H1 (cell line): Measurements from ENCODE around the gene ATE1. TPM values are rescaled to one million over a fixed set of nuclear protein-coding genes. Genes with fewer than 3 reads are reported as not detected.

ENCODE experiments used
- CTCF ChIA-PET: fragments of 300-600 bp; sonication (Branson Sonifier 250); formaldehyde crosslinking; loops from one replicate; lab custom pipeline; 2021; ENCODE audit not compliant: partially characterized antibody; lab: Charles Lee
- POLR2A ChIA-PET: fragments of 300-600 bp; sonication (Branson Sonifier 250); formaldehyde crosslinking; loops from one replicate; lab custom pipeline; 2021; ENCODE audit warnings: inconsistent platforms; ENCODE audit not compliant: partially characterized antibody; lab: Charles Lee
- DNase-seq, 2 experiments: peaks; one replicate each; pipeline versions ENCODE4 v3.0.0 to v3.0.0-alpha.2; 2010 to 2022; ENCODE audit warnings: low spot score in 2 of 2, low read depth in 1 of 2, mixed read lengths in 1 of 2
- FAIRE-seq: peaks from 2 replicates; lab custom pipeline; 2011; peaks lifted over from hg19 to GRCh38; lab: Jason Lieb, UNC
- H2AFZ ChIP-seq: 2 replicates; pipeline ENCODE4 v1.8.1; 2012; ENCODE audit warnings: low read length, inconsistent platforms
- H2AK5ac ChIP-seq: 2 replicates; pipeline ENCODE4 v1.6.1; 2013; ENCODE audit warnings: low read depth, low read length
- H2BK120ac ChIP-seq: replicated peaks from 2 replicates; pipeline ENCODE3; 2013; ENCODE audit warnings: low read depth, low read length, inconsistent platforms
- H2BK12ac ChIP-seq: 2 replicates; pipeline ENCODE4 v1.6.1; 2013; ENCODE audit warnings: low read depth, low read length
- H2BK15ac ChIP-seq: 2 replicates; pipeline ENCODE4 v1.6.1; 2013; ENCODE audit warnings: low read length
- H2BK20ac ChIP-seq: 2 replicates; pipeline ENCODE4 v1.6.1; 2013; ENCODE audit warnings: low read length
- H2BK5ac ChIP-seq: 2 replicates; pipeline ENCODE4 v1.6.1; 2013; ENCODE audit warnings: low read depth, low read length
- H3K14ac ChIP-seq: 2 replicates; pipeline ENCODE4 v1.6.1; 2013; ENCODE audit warnings: inconsistent platforms; ENCODE audit not compliant: insufficient read length
- H3K18ac ChIP-seq: 2 replicates; pipeline ENCODE4 v1.6.1; 2013; ENCODE audit warnings: low read length; ENCODE audit errors: extremely low read depth
- H3K23ac ChIP-seq: 2 replicates; pipeline ENCODE4 v1.6.1; 2013; ENCODE audit warnings: inconsistent platforms; ENCODE audit not compliant: insufficient read length
- H3K23me2 ChIP-seq: 2 replicates; pipeline ENCODE4 v1.6.1; 2013; ENCODE audit warnings: low read depth, low read length
- H3K27ac ChIP-seq: 2 replicates; pipeline ENCODE4 v1.6.1; 2011; ENCODE audit warnings: low read depth, low read length, inconsistent platforms
- H3K27me3 ChIP-seq, 4 experiments: replicated peaks in 1 of 4; 1 replicate in 1 of 4; 2 replicates in 3 of 4; pipeline versions ENCODE4 v1.6.1 to v1.8.1; 2011 to 2013; ENCODE audit warnings: low read length in 3 of 4, mild to moderate bottlenecking in 3 of 4, inconsistent platforms in 2 of 4, mixed read lengths in 2 of 4, moderate library complexity in 1 of 4; ENCODE audit not compliant: control insufficient read depth in 3 of 4, insufficient read depth in 3 of 4; ENCODE audit errors: extremely low read depth in 1 of 4
- H3K36me3 ChIP-seq, 4 experiments: 2 replicates each; pipeline versions ENCODE4 v1.6.1 to v1.8.1; 2011 to 2013; ENCODE audit warnings: mild to moderate bottlenecking in 4 of 4, low read length in 3 of 4, moderate library complexity in 2 of 4, control low read depth in 1 of 4, inconsistent platforms in 1 of 4; ENCODE audit not compliant: insufficient read depth in 4 of 4, control insufficient read depth in 2 of 4
- H3K4ac ChIP-seq: replicated peaks from 2 replicates; pipeline ENCODE3; 2013; ENCODE audit warnings: low read length, low read depth, mixed read lengths, inconsistent platforms; ENCODE audit not compliant: insufficient read length
- H3K4me1 ChIP-seq, 4 experiments: replicated peaks in 1 of 4; 1 replicate in 1 of 4; 2 replicates in 3 of 4; pipeline versions ENCODE4 v1.6.1 to v1.8.1; 2011 to 2013; ENCODE audit warnings: low read length in 3 of 4, inconsistent platforms in 2 of 4, mixed read lengths in 1 of 4; ENCODE audit not compliant: insufficient read depth in 4 of 4, control insufficient read depth in 3 of 4
- H3K4me2 ChIP-seq, 2 experiments: 2 replicates each; pipeline versions ENCODE4 v1.6.1 to v1.8.1; 2011 to 2013; ENCODE audit warnings: low read depth in 2 of 2, low read length in 2 of 2, control low read depth in 1 of 2, inconsistent platforms in 1 of 2, mild to moderate bottlenecking in 1 of 2; ENCODE audit not compliant: insufficient read depth in 1 of 2
- H3K4me3 ChIP-seq, 4 experiments: fragments of 200-600, 300-600 bp in 1 of 4; sonication (generic), shearing (Covaris generic), sonication (Bioruptor Twin) in 1 of 4; 2 replicates each; pipeline versions ENCODE4 v1.5.1 to v1.8.1; 2011 to 2016; ENCODE audit warnings: low read length in 4 of 4, low read depth in 3 of 4, control low read depth in 2 of 4, inconsistent platforms in 2 of 4, mild to moderate bottlenecking in 2 of 4, mixed read lengths in 1 of 4, moderate library complexity in 1 of 4; ENCODE audit not compliant: insufficient read depth in 2 of 4; ENCODE audit errors: extremely low read depth in 1 of 4
- H3K56ac ChIP-seq: replicated peaks from 2 replicates; pipeline ENCODE3; 2013; ENCODE audit warnings: low read depth, mild to moderate bottlenecking, mixed read lengths, low read length, inconsistent platforms; ENCODE audit not compliant: insufficient read length
- H3K79me1 ChIP-seq: 2 replicates; pipeline ENCODE4 v1.6.1; 2013; ENCODE audit warnings: low read depth, low read length, control low read depth
- H3K79me2 ChIP-seq, 2 experiments: 2 replicates each; pipeline versions ENCODE4 v1.6.1 to v1.8.1; 2012 to 2013; ENCODE audit warnings: low read length in 2 of 2, mild to moderate bottlenecking in 2 of 2, inconsistent platforms in 1 of 2; ENCODE audit not compliant: insufficient read depth in 2 of 2, control insufficient read depth in 1 of 2
- H3K9ac ChIP-seq, 4 experiments: replicated peaks in 1 of 4; 1 replicate in 1 of 4; 2 replicates in 3 of 4; pipeline versions ENCODE4 v1.6.1 to v1.8.1; 2011 to 2013; ENCODE audit warnings: low read depth in 3 of 4, low read length in 3 of 4, control low read depth in 2 of 4, mild to moderate bottlenecking in 2 of 4, moderate library complexity in 2 of 4, inconsistent platforms in 1 of 4; ENCODE audit errors: extremely low read depth in 1 of 4
- H3K9me3 ChIP-seq, 2 experiments: 2 replicates each; pipeline versions ENCODE4 v1.6.1 to v1.8.1; 2012 to 2013; ENCODE audit warnings: mild to moderate bottlenecking in 2 of 2, moderate library complexity in 2 of 2, control low read depth in 1 of 2, inconsistent platforms in 1 of 2, low read depth in 1 of 2, low read length in 1 of 2, mixed read lengths in 1 of 2; ENCODE audit not compliant: insufficient read depth in 2 of 2
- H4K20me1 ChIP-seq, 2 experiments: replicated peaks in 1 of 2; 2 replicates each; pipeline versions ENCODE3 to v1.8.1; 2011 to 2013; ENCODE audit warnings: inconsistent platforms in 2 of 2, low read length in 2 of 2, mild to moderate bottlenecking in 1 of 2; ENCODE audit not compliant: insufficient read depth in 2 of 2, control insufficient read depth in 1 of 2
- H4K5ac ChIP-seq: 2 replicates; pipeline ENCODE4 v1.6.1; 2013; ENCODE audit warnings: low read length, low read depth, mixed read lengths, inconsistent platforms; ENCODE audit not compliant: insufficient read length
- H4K8ac ChIP-seq: 2 replicates; pipeline ENCODE4 v1.8.0; 2013; ENCODE audit warnings: mild to moderate bottlenecking, moderate library complexity, low read length, inconsistent platforms; ENCODE audit not compliant: insufficient read depth; ENCODE audit errors: extremely low read depth
- H4K91ac ChIP-seq: replicated peaks from 2 replicates; pipeline ENCODE3; 2013; ENCODE audit warnings: low read length, mixed read lengths, inconsistent platforms; ENCODE audit not compliant: insufficient read length
- CBX5 ChIP-seq: fragments of 300-800, 300-1000 bp; sonication (generic); IDR thresholded peaks from 2 replicates; pipeline ENCODE4 v1.7.1; 2016; ENCODE audit warnings: antibody characterized with exemption, low read length, low read depth
- CTBP2 ChIP-seq: IDR thresholded peaks from 2 replicates; pipeline ENCODE4 v1.7.0; 2011; ENCODE audit warnings: borderline replicate concordance, mild to moderate bottlenecking, moderate library complexity, mixed read lengths, low read length; ENCODE audit not compliant: insufficient read depth, insufficient read length
- GABPA ChIP-seq: IDR thresholded peaks from 2 replicates; pipeline ENCODE4 v1.6.1; 2011; ENCODE audit warnings: mild to moderate bottlenecking, low read length, moderate library complexity, borderline replicate concordance; ENCODE audit not compliant: insufficient read depth
- HDAC2 ChIP-seq, 2 experiments: fragments of 300-600 bp in 1 of 2; sonication (generic) in 1 of 2; IDR thresholded peaks; 2 replicates each; pipeline ENCODE4 v1.6.1; 2011 to 2012; ENCODE audit warnings: low read depth in 2 of 2, low read length in 2 of 2, mild to moderate bottlenecking in 2 of 2, moderate library complexity in 2 of 2, borderline replicate concordance in 1 of 2, inconsistent platforms in 1 of 2
- JUN ChIP-seq: IDR thresholded peaks from 2 replicates; pipeline ENCODE4 v1.6.1; 2011; ENCODE audit warnings: low read depth, mild to moderate bottlenecking, improper control_type of control experiment, low read length
- NRF1 ChIP-seq: IDR thresholded peaks from 2 replicates; pipeline ENCODE4 v1.6.1; 2011; ENCODE audit warnings: mild to moderate bottlenecking, low read depth, low read length, improper control_type of control experiment
- POLR2A ChIP-seq, 2 experiments: IDR thresholded peaks; 1 replicate in 1 of 2; 2 replicates in 1 of 2; pipeline ENCODE4 v1.6.1; 2011; ENCODE audit warnings: low read depth in 2 of 2, low read length in 2 of 2, mild to moderate bottlenecking in 2 of 2; ENCODE audit errors: control extremely low read depth in 1 of 2
- POLR2AphosphoS5 ChIP-seq: IDR thresholded peaks from 2 replicates; pipeline ENCODE4 v1.6.1; 2011; ENCODE audit warnings: low read depth, low read length
- RXRA ChIP-seq: IDR thresholded peaks from 2 replicates; pipeline ENCODE4 v1.6.1; 2011; ENCODE audit warnings: low read depth, mild to moderate bottlenecking, low read length, moderate library complexity; ENCODE audit not compliant: insufficient read depth
- SP1 ChIP-seq: IDR thresholded peaks from 2 replicates; pipeline ENCODE4 v1.6.1; 2011; ENCODE audit warnings: low read depth, low read length
- SUZ12 ChIP-seq: fragments of 200-600 bp; sonication (generic); IDR thresholded peaks from 2 replicates; pipeline ENCODE4 v1.6.1; 2012; ENCODE audit warnings: mild to moderate bottlenecking, inconsistent platforms, low read length, moderate library complexity, mixed read lengths
- YY1 ChIP-seq: IDR thresholded peaks from 2 replicates; pipeline ENCODE4 v1.6.1; 2011; ENCODE audit warnings: low read depth, mild to moderate bottlenecking, low read length
- WGBS, 2 experiments: shearing (Covaris generic) in 1 of 2; methylation state at CpG; one replicate each; pipeline versions ENCODE4 v1.1.6 to v1.1.7; 2013 to 2015; ENCODE audit warnings: low lambda C conversion rate in 2 of 2, mixed read lengths in 2 of 2, inconsistent platforms in 1 of 2, low coverage in 1 of 2, missing lambda C conversion rate in 1 of 2; ENCODE audit not compliant: insufficient replicate concordance in 2 of 2, insufficient coverage in 1 of 2, insufficient read length in 1 of 2; ENCODE audit errors: extremely low coverage in 1 of 2, missing lambda C conversion rate in 1 of 2; 5-methylcytosine and 5-hydroxymethylcytosine counted together
- polyA plus RNA-seq, 7 experiments: library from polyadenylated mRNA; depleted of rRNA in 3 of 7; stranded (reverse) in 5 of 7; unstranded in 2 of 7; fragments of >200 nt in 5 of 7; fragments of 200-250 nt in 2 of 7; gene quantifications; 1 replicate in 5 of 7; 2 replicates in 1 of 7; 4 replicates in 1 of 7; pipeline versions ENCODE4 v1.2.1 to v1.2.3, GENCODE V29; 2011 to 2013; ENCODE audit warnings: missing spikeins in 2 of 7, mixed read lengths in 2 of 7
- total RNA-seq: library from RNA; stranded (reverse); fragmentation: NEBNext Ultra II Directional; extraction: Animal tissue kit (Norgen Biotek cat#: 25700); gene quantifications from 2 replicates; pipeline ENCODE4 v1.2.1, GENCODE V29; 2021
- TF ChIP-seq, protein P1 (sequence below): IDR thresholded peaks from 2 replicates; pipeline ENCODE4 v1.6.1; 2012; ENCODE audit warnings: inconsistent platforms
- TF ChIP-seq, protein P2 (sequence below): IDR thresholded peaks from 2 replicates; pipeline ENCODE4 v1.6.1; 2012; ENCODE audit warnings: inconsistent platforms

Gene ATE1
- total and polyA plus RNA-seq, 2 of the 8 experiments (the other 6 are each of a cell fraction or from before 2014, with no cell fraction given): 8.8 to 26.9 TPM

DNA sequence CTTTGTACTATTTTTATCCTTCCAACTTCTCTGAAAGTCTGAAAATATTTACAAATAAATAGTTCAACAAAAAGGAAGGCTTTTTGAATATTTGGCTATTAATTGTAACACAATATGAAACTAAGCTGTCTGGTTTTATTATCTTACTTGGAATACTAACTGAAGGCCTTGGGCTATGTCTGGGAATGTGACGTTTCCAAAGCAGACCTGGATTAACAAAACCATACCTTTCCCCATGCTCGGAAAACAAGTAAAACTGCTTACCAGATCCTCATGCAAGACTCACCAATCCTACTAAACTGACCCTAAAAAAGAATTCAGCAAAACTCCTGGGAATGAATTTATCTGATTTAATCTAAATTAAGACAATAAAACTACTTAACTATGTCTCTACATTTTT lies 116.4 kb downstream of the ATE1 start:
- Histone ChIP-seq H3K4me2 (no peak overlapping the region), H3K56ac (no peak overlapping the region), H2AK5ac (no peak overlapping the region), H2BK120ac (no peak overlapping the region), H3K79me2 (no peaks in the 10 kb centered on the region), H3K18ac (no peak overlapping the region), H3K27ac (no peak overlapping the region), H4K20me1 (no peaks in the 10 kb centered on the region), H3K23ac (no peak overlapping the region), H3K4ac (no peak overlapping the region), H3K4me3 (no peak overlapping the region), H3K14ac (no peak overlapping the region), H3K4me1 (no peaks in the 10 kb centered on the region), H3K79me1 (no peaks in the 10 kb centered on the region), H2AFZ (no peak overlapping the region), H4K91ac (no peak overlapping the region), H3K23me2 (no peaks in the 10 kb centered on the region), H3K36me3 (no peaks in the 10 kb centered on the region; a peak in 1 of 8 replicates), H4K8ac (no peak overlapping the region), H2BK12ac (no peak overlapping the region), H2BK15ac (no peak overlapping the region), H3K27me3 (no peaks in the 10 kb centered on the region), H2BK20ac (no peak overlapping the region), H3K9ac (no peak overlapping the region), H2BK5ac (no peak overlapping the region), H4K5ac (no peak overlapping the region), H3K9me3 (no peaks in the 10 kb centered on the region)
- ChIA-PET CTCF (interaction anchor here (1.9 kb wide), 1 partner anchor 13 kb away, joined by 16 read pairs; no protein-coding TSS in a partner anchor), POLR2A (no interaction called here)
- no peak for FAIRE-seq
- no peak for DNase-seq
- 90% methylated on average over 2 of the region's 2 CpGs; no CpG with 5 or more reads in 1 of the 2 experiments for WGBS, 2 experiments
- no peak for TF ChIP-seq SP1
- TF ChIP-seq, protein P1, sequence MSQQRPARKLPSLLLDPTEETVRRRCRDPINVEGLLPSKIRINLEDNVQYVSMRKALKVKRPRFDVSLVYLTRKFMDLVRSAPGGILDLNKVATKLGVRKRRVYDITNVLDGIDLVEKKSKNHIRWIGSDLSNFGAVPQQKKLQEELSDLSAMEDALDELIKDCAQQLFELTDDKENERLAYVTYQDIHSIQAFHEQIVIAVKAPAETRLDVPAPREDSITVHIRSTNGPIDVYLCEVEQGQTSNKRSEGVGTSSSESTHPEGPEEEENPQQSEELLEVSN: no peak
- TF ChIP-seq, protein P2, sequence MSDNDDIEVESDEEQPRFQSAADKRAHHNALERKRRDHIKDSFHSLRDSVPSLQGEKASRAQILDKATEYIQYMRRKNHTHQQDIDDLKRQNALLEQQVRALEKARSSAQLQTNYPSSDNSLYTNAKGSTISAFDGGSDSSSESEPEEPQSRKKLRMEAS: no peak
- no peak for TF ChIP-seq SUZ12
- no peak for TF ChIP-seq POLR2A (IDR thresholded peaks at IDR 0.05; ENCODE audit: control extremely low read depth in 1 of 2, low read depth in 2 of 2, low read length in 2 of 2)
- TF ChIP-seq JUN: no peak
- TF ChIP-seq POLR2AphosphoS5: no peak
- TF ChIP-seq RXRA: no peak
- no peak for TF ChIP-seq CBX5
- TF ChIP-seq NRF1: no peak
- TF ChIP-seq HDAC2 (IDR thresholded peaks at IDR 0.05; ENCODE audit: borderline replicate concordance in 1 of 2, low read depth in 2 of 2, low read length in 2 of 2): no peak
- TF ChIP-seq CTBP2: no peak
- TF ChIP-seq YY1: no peak
- TF ChIP-seq GABPA: no peak
